Measurements from ENCODE around the gene VGLL2.

The VGLL2 gene

GRCh38 chr6:117311726-117312125, 46.4 kb downstream of the VGLL2 start:
- in situ Hi-C loops (cut with HindIII; ENCODE audit: low sequenced_read_pairs) = no loop called here

GRCh38 chr6:117317261-117317660, 51.9 kb downstream of the VGLL2 start:
- in situ Hi-C loops (cut with HindIII; ENCODE audit: low sequenced_read_pairs) = no loop called here
